Measurements from ENCODE around the gene NUDT9.
A peak's percentile ranks its signal among the peaks of the same experiment; 100 is the strongest.
"Not testable (repeated sequence)": the region's sequence is repeated elsewhere in the genome, so short reads cannot be mapped to it uniquely, and the experiment has no call there.

NUDT9 gene

GRCh38 chr4:87490664-87491369 lies 68.4 kb downstream of the NUDT9 start:
- no peak for TF ChIP-seq CTCF (conservative IDR thresholded peaks at IDR 0.05; ENCODE audit: control insufficient read depth, insufficient read depth, low read depth, low read length)
- DNase-seq (ENCODE audit: low read depth), result no peak

GRCh38 chr4:87491436-87491835 lies 69.1 kb downstream of the NUDT9 start:
- no peak for DNase-seq (ENCODE audit: low read depth)
- no peak overlapping the region for H3K4me3 ChIP-seq (ENCODE audit: control insufficient read depth, low read depth, low read length)
- no peak for TF ChIP-seq CTCF (conservative IDR thresholded peaks at IDR 0.05; ENCODE audit: control insufficient read depth, insufficient read depth, low read depth, low read length)

More at GRCh38 chr4:87490664-87491369, 68.4 kb downstream of the NUDT9 start:
- H3K4me3 ChIP-seq (ENCODE audit: control insufficient read depth, low read depth, low read length), result no peak overlapping the region

- DNase-seq (ENCODE audit: low read depth); H3K4me3 ChIP-seq (ENCODE audit: control insufficient read depth, low read depth, low read length): not testable (repeated sequence)
These were observed 69.5 kb downstream of the NUDT9 start for GRCh38 chr4:87491851-87492250.

- TF ChIP-seq CTCF (conservative IDR thresholded peaks at IDR 0.05; ENCODE audit: control insufficient read depth, insufficient read depth, low read depth, low read length), result no peak
- H3K4me3 ChIP-seq (ENCODE audit: control insufficient read depth, low read depth, low read length), result no peak overlapping the region
- DNase-seq (ENCODE audit: low read depth), result no peak
These were observed 70.7 kb downstream of the NUDT9 start for GRCh38 chr4:87493115-87493514.

- TF ChIP-seq CTCF (conservative IDR thresholded peaks at IDR 0.05; ENCODE audit: control insufficient read depth, insufficient read depth, low read depth, low read length), result peak; percentile 53
These were observed 74.8 kb downstream of the NUDT9 start for GRCh38 chr4:87497159-87497558.

GRCh38 chr4:87497578-87497977 lies 75.2 kb downstream of the NUDT9 start:
- no peak for TF ChIP-seq CTCF (conservative IDR thresholded peaks at IDR 0.05; ENCODE audit: control insufficient read depth, insufficient read depth, low read depth, low read length)
- DNase-seq (ENCODE audit: low read depth), result no peak

More at GRCh38 chr4:87497159-87497558, 74.8 kb downstream of the NUDT9 start:
- no peak overlapping the region for H3K4me3 ChIP-seq (ENCODE audit: control insufficient read depth, low read depth, low read length)
- DNase-seq (ENCODE audit: low read depth), result peak; percentile 25

GRCh38 chr4:87498446-87498900 lies 76.1 kb downstream of the NUDT9 start:
- DNase-seq (ENCODE audit: low read depth), result peak; percentile 81
- peak overlapping the region; percentile 34 for H3K4me3 ChIP-seq (ENCODE audit: control insufficient read depth, low read depth, low read length)
- no peak for TF ChIP-seq CTCF (conservative IDR thresholded peaks at IDR 0.05; ENCODE audit: control insufficient read depth, insufficient read depth, low read depth, low read length)

More at GRCh38 chr4:87497578-87497977, 75.2 kb downstream of the NUDT9 start:
- no peak overlapping the region for H3K4me3 ChIP-seq (ENCODE audit: control insufficient read depth, low read depth, low read length)

All from fibroblast of mammary gland (primary cell).